RWPE2 (cell line): ENCODE results near the gene GAS6.
"Not testable (repeated sequence)": the region's sequence is repeated elsewhere in the genome, so short reads cannot be mapped to it uniquely, and the experiment has no call there.

Source experiments
- ATAC-seq: fragments of 200-7000 bp; cut with Tn5 transposase; 3 replicates; pipeline ENCODE4 v1.9.1; 2021; ENCODE audit warnings: low read depth
- DNase-seq: peaks from one replicate; pipeline ENCODE4 v3.0.0-alpha.2; 2020; ENCODE audit warnings: low spot score
- H3K27ac ChIP-seq: fragments of 450-650 bp; 2 replicates; pipeline ENCODE4 v1.5.1; 2017; ENCODE audit warnings: mild to moderate bottlenecking; ENCODE audit not compliant: poor library complexity, severe bottlenecking
- H3K27me3 ChIP-seq: fragments of 250-450 bp; sonication (Bioruptor Pico); 2 replicates; pipeline ENCODE4 v1.5.1; 2021; ENCODE audit warnings: mild to moderate bottlenecking, moderate library complexity; ENCODE audit not compliant: insufficient read depth, poor library complexity, severe bottlenecking
- H3K36me3 ChIP-seq: fragments of 250-450 bp; sonication (Bioruptor Pico); 2 replicates; pipeline ENCODE4 v1.5.1; 2020; ENCODE audit warnings: low read depth, mild to moderate bottlenecking, moderate library complexity
- H3K4me1 ChIP-seq: fragments of 250-450 bp; sonication (Bioruptor Pico); 2 replicates; pipeline ENCODE4 v1.5.1; 2021; ENCODE audit warnings: mild to moderate bottlenecking, moderate library complexity; ENCODE audit not compliant: insufficient read depth, poor library complexity, severe bottlenecking
- H3K4me3 ChIP-seq: fragments of 250-450 bp; sonication (Bioruptor Pico); 2 replicates; pipeline ENCODE4 v1.5.1; 2021; ENCODE audit warnings: mild to moderate bottlenecking, moderate library complexity; ENCODE audit not compliant: severe bottlenecking
- H3K9me3 ChIP-seq: fragments of 250-450 bp; sonication (Bioruptor Pico); 2 replicates; pipeline ENCODE4 v1.5.1; 2021; ENCODE audit warnings: mild to moderate bottlenecking, moderate library complexity; ENCODE audit not compliant: severe bottlenecking
- TF ChIP-seq, protein P1 (sequence below): fragments of 450-650 bp; IDR thresholded peaks from one replicate; pipeline ENCODE4 v1.5.1; 2017; ENCODE audit warnings: mild to moderate bottlenecking, moderate library complexity; ENCODE audit not compliant: poor library complexity, severe bottlenecking

Gene GAS6

DNA sequence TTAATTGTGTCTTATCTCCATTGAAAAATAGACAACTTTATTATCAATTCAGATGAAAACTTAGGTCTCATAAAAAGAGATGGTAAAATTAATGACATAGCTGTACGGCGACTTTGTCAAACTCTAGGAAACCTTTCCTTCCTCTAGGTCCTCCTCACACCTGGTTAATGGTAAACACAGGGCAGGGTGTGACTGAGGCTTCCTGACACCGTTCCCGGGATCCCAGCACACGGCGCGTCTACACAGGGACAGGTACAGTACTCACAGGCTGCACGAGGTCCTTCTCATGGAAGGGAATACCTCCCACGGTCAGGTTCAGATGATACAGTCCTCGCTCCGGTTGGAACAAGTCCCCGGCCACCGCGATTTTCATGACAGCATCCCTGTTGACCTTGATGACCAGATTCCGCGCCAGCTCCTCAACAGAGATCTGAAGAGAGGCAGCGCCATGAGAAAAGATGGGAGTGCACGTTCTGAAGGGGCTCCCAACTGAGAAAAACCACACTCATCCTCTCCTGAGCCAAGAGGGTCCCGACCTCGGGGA, 35.5 kb downstream of the GAS6 start:
- TF ChIP-seq, protein P1, sequence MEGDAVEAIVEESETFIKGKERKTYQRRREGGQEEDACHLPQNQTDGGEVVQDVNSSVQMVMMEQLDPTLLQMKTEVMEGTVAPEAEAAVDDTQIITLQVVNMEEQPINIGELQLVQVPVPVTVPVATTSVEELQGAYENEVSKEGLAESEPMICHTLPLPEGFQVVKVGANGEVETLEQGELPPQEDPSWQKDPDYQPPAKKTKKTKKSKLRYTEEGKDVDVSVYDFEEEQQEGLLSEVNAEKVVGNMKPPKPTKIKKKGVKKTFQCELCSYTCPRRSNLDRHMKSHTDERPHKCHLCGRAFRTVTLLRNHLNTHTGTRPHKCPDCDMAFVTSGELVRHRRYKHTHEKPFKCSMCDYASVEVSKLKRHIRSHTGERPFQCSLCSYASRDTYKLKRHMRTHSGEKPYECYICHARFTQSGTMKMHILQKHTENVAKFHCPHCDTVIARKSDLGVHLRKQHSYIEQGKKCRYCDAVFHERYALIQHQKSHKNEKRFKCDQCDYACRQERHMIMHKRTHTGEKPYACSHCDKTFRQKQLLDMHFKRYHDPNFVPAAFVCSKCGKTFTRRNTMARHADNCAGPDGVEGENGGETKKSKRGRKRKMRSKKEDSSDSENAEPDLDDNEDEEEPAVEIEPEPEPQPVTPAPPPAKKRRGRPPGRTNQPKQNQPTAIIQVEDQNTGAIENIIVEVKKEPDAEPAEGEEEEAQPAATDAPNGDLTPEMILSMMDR = no peak
- Histone ChIP-seq H3K4me3 (no peak overlapping the region), H3K36me3 (peaks cover 44% of the 10 kb centered on the region)

DNA sequence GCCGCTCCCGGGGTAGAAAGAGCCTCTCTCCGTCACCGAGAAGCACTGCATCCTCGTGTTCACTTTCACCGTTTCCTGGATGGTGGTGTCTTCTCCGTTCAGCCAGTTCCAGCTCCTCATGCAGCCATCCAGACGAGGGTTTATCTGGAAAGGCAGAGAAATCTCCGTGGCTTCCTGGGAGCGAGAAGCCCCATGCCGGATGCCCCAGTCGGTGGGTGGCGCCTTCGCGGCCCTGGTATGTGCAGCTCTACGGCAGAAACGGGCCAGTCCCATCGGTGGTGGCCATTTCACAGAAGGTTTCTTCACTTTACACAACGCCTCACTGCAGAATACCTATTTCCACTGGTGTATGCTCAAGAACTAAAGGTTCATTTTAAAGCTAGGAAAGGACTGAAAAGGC, 36.9 kb downstream of the GAS6 start:
- H3K9me3 ChIP-seq = no peaks in the 10 kb centered on the region
- H3K27me3 ChIP-seq = no peaks in the 10 kb centered on the region
- peaks cover 1% of the 10 kb centered on the region for H3K4me1 ChIP-seq
- H3K27ac ChIP-seq = no peak overlapping the region
- H3K36me3 ChIP-seq = peaks cover 44% of the 10 kb centered on the region
- TF ChIP-seq, protein P1 = no peak
- ATAC-seq (no peak), DNase-seq (no peak)
- H3K4me3 ChIP-seq = no peak overlapping the region

More for the DNA sequence above, 35.5 kb downstream of the GAS6 start:
- Histone ChIP-seq H3K9me3 (no peaks in the 10 kb centered on the region), H3K27me3 (no peaks in the 10 kb centered on the region), H3K4me1 (peaks cover 6% of the 10 kb centered on the region), H3K27ac (no peak overlapping the region)
- ATAC-seq = no peak
- no peak for DNase-seq

DNA sequence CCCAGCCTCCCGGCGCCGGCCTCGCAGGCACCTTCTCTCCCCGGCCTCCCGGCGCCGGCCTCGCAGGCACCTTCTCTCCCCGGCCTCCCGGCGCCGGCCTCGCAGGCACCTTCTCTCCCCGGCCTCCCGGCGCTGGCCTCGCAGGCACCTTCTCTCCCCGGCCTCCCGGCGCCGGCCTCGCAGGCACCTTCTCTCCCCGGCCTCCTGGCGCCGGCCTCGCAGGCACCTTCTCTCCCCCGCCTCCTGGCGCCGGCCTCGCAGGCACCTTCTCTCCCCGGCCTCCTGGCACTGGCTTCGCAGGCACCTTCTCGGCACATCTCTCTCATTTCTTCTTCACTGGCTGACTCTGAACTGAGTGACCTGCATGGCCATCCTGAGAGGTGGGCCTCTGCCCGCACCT, 37.4 kb downstream of the GAS6 start:
- H3K36me3 ChIP-seq = peaks cover 48% of the 10 kb centered on the region
- not testable (repeated sequence) for H3K4me3 ChIP-seq, H3K4me1 ChIP-seq, H3K9me3 ChIP-seq, ATAC-seq, DNase-seq, H3K27me3 ChIP-seq, H3K27ac ChIP-seq

DNA sequence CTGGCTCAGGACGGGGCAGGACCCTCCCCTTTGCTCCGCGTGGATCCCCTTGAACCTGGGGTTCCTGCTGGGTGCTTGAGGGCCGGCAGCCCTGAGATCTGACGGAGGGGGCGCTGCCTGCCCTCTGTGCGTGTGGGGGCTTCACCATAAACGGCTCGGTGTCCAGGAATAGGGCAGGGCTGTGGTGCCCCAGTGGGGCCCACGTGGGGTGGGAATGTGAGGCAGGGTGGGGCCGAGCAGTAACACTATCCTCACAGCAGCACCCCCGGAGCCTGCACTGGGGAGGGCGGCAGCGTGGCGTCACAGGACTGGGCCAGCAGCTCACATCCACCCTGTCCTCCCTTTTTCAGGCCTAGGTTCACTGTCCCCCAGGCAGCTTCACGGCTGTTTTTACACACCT, 38.0 kb downstream of the GAS6 start:
- Histone ChIP-seq H3K4me1 (peaks cover 9% of the 10 kb centered on the region), H3K27me3 (no peaks in the 10 kb centered on the region), H3K4me3 (no peak overlapping the region), H3K36me3 (peaks cover 46% of the 10 kb centered on the region), H3K27ac (no peak overlapping the region), H3K9me3 (no peaks in the 10 kb centered on the region)
- ATAC-seq (no peak), DNase-seq (no peak)
- TF ChIP-seq, protein P1 = no peak

DNA sequence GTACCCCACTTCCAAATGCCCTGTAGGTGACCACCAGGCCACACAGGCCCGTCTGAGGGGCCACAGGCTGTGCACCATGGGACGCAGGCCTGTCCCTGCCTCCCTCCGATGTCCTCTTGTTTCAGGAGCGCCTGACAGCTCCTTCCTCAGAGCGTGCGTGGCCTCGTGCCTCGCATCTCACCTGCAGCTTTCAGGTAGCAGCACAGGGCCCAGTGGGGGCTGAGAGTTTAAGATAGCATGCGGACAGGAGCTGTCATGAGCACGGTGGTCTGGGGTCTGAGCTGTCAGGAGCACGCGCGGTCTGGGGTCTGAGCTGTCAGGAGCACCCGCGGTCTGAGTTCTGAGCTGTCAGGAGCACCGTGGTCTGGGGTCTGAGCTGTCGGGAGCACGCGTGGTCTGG, 40.1 kb downstream of the GAS6 start:
- H3K4me1 ChIP-seq = peaks cover 14% of the 10 kb centered on the region
- H3K27ac ChIP-seq = no peak overlapping the region
- ATAC-seq (no peak), DNase-seq (no peak)
- TF ChIP-seq, protein P1 = no peak
- H3K4me3 ChIP-seq = no peak overlapping the region
- H3K36me3 ChIP-seq = peaks cover 46% of the 10 kb centered on the region
- no peaks in the 10 kb centered on the region for H3K9me3 ChIP-seq
- no peaks in the 10 kb centered on the region for H3K27me3 ChIP-seq
